WTC11 (cell line): Measurements from ENCODE around the gene NYAP1. TPM values are rescaled to one million over a fixed set of nuclear protein-coding genes. Genes with fewer than 3 reads are reported as not detected.

Experiments
- ATAC-seq: fragments of 200-7000 bp; cut with Tn5 transposase; 2 replicates; pipeline ENCODE4 v1.10.0; 2021; ENCODE audit warnings: mild to moderate bottlenecking, moderate library complexity
- CTCF ChIA-PET: fragments of 300-600 bp; sonication (Branson Sonifier 250); formaldehyde crosslinking; loops from one replicate; lab custom pipeline; 2021; ENCODE audit warnings: antibody characterized with exemption; lab: Charles Lee
- POLR2A ChIA-PET: fragments of 350-600 bp; sonication (Branson Sonifier 250); formaldehyde crosslinking; loops from one replicate; lab custom pipeline; 2021; ENCODE audit warnings: antibody characterized with exemption; lab: Charles Lee
- DNase-seq: peaks from one replicate; pipeline ENCODE4 v3.0.0; 2021; ENCODE audit warnings: low spot score
- H3K27ac Mint-ChIP-seq: 2 replicates; pipeline ENCODE4 v1.8.0; 2021; ENCODE audit warnings: mixed read lengths
- H3K27me3 Mint-ChIP-seq: 2 replicates; pipeline ENCODE4 v1.8.0; 2021; ENCODE audit warnings: low read depth, mild to moderate bottlenecking, moderate library complexity, mixed read lengths
- H3K36me3 Mint-ChIP-seq: 2 replicates; pipeline ENCODE4 v1.8.0; 2021; ENCODE audit warnings: mixed read lengths
- H3K4me1 Mint-ChIP-seq: 2 replicates; pipeline ENCODE4 v1.8.0; 2022; ENCODE audit warnings: mixed read lengths
- H3K4me3 Mint-ChIP-seq: 2 replicates; pipeline ENCODE4 v1.8.0; 2021; ENCODE audit warnings: mild to moderate bottlenecking, moderate library complexity, mixed read lengths
- H3K9me3 Mint-ChIP-seq: 2 replicates; pipeline ENCODE4 v1.8.0; 2021; ENCODE audit warnings: mixed read lengths
- ARID4B ChIP-seq: sonication (generic); formaldehyde crosslinking; IDR thresholded peaks from 2 replicates; pipeline ENCODE4 v1.8.0; 2023; ENCODE audit warnings: missing genetic modification reagents, mild to moderate bottlenecking, borderline replicate concordance
- CREB1 ChIP-seq: sonication (generic); formaldehyde crosslinking; IDR thresholded peaks from 2 replicates; pipeline ENCODE4 v1.8.0; 2023; ENCODE audit warnings: mild to moderate bottlenecking, missing genetic modification reagents
- E2F5 ChIP-seq: sonication (generic); formaldehyde crosslinking; IDR thresholded peaks from 2 replicates; pipeline ENCODE4 v1.8.1; 2022; ENCODE audit warnings: mild to moderate bottlenecking, moderate library complexity, missing genetic modification reagents
- ERG ChIP-seq: fragments of 250-450 bp; sonication (Bioruptor Pico); IDR thresholded peaks from 2 replicates; pipeline ENCODE4 v1.8.0; 2021; ENCODE audit warnings: mild to moderate bottlenecking
- ESRRA ChIP-seq: sonication (generic); formaldehyde crosslinking; IDR thresholded peaks from 2 replicates; pipeline ENCODE4 v1.8.1; 2022; ENCODE audit warnings: mild to moderate bottlenecking, missing genetic modification reagents, borderline replicate concordance
- ETV6 ChIP-seq: sonication (generic); formaldehyde crosslinking; IDR thresholded peaks from 2 replicates; pipeline ENCODE4 v1.8.1; 2022; ENCODE audit warnings: mild to moderate bottlenecking, missing genetic modification reagents
- FOXJ3 ChIP-seq: sonication (generic); formaldehyde crosslinking; IDR thresholded peaks from 2 replicates; pipeline ENCODE4 v1.9.0; 2021; ENCODE audit warnings: missing genetic modification reagents, mild to moderate bottlenecking, borderline replicate concordance
- FOXK1 ChIP-seq: sonication (generic); formaldehyde crosslinking; IDR thresholded peaks from 2 replicates; pipeline ENCODE4 v1.8.0; 2022; ENCODE audit warnings: mild to moderate bottlenecking, moderate library complexity, missing genetic modification reagents
- HMGA2 ChIP-seq: fragments of 250-450 bp; sonication (Bioruptor Pico); IDR thresholded peaks from 2 replicates; pipeline ENCODE4 v1.4.0; 2021; ENCODE audit warnings: mild to moderate bottlenecking, moderate library complexity
- HMGXB4 ChIP-seq: sonication (generic); formaldehyde crosslinking; IDR thresholded peaks from 2 replicates; pipeline ENCODE4 v1.8.1; 2023; ENCODE audit warnings: mild to moderate bottlenecking, moderate library complexity, missing genetic modification reagents
- IRF2 ChIP-seq: sonication (generic); formaldehyde crosslinking; IDR thresholded peaks from 2 replicates; pipeline ENCODE4 v1.8.0; 2022; ENCODE audit warnings: low read depth, missing genetic modification reagents, borderline replicate concordance
- JAZF1 ChIP-seq: fragments of 250-450 bp; sonication (Bioruptor Pico); IDR thresholded peaks from 2 replicates; pipeline ENCODE4 v1.9.0; 2021; ENCODE audit warnings: moderate library complexity, mild to moderate bottlenecking, inconsistent platforms
- MXD4 ChIP-seq: fragments of 250-450 bp; sonication (Bioruptor Pico); IDR thresholded peaks from 2 replicates; pipeline ENCODE4 v1.8.0; 2021; ENCODE audit warnings: mild to moderate bottlenecking, moderate library complexity, borderline replicate concordance
- RORB ChIP-seq: fragments of 250-450 bp; sonication (Bioruptor Pico); IDR thresholded peaks from 2 replicates; pipeline ENCODE4 v1.9.0; 2021; ENCODE audit warnings: mild to moderate bottlenecking
- TCF7 ChIP-seq: sonication (generic); formaldehyde crosslinking; IDR thresholded peaks from 2 replicates; pipeline ENCODE4 v1.8.0; 2022; ENCODE audit warnings: mild to moderate bottlenecking, low read depth, missing genetic modification reagents, moderate library complexity
- TEAD4 ChIP-seq: sonication (generic); formaldehyde crosslinking; IDR thresholded peaks from 2 replicates; pipeline ENCODE4 v1.8.0; 2022; ENCODE audit warnings: mild to moderate bottlenecking, missing genetic modification reagents
- ZNF263 ChIP-seq: sonication (generic); formaldehyde crosslinking; IDR thresholded peaks from 2 replicates; pipeline ENCODE4 v1.8.1; 2022; ENCODE audit warnings: low read depth, mild to moderate bottlenecking, moderate library complexity, missing genetic modification reagents
- ZNF281 ChIP-seq: sonication (generic); formaldehyde crosslinking; IDR thresholded peaks from 2 replicates; pipeline ENCODE4 v1.8.0; 2023; ENCODE audit warnings: mild to moderate bottlenecking, missing genetic modification reagents
- ZNF532 ChIP-seq: fragments of 250-450 bp; sonication (Bioruptor Pico); IDR thresholded peaks from 2 replicates; pipeline ENCODE4 v1.9.0; 2021; ENCODE audit warnings: mild to moderate bottlenecking, borderline replicate concordance
- total RNA-seq: library from RNA; stranded (reverse); gene quantifications from 3 replicates; pipeline ENCODE4 v1.2.3, GENCODE V29; 2021

Gene NYAP1
- total RNA-seq, 1 experiment from 2014 or later = 6.7 TPM

GRCh38 chr7:100471021-100471420 lies 12.7 kb upstream of the NYAP1 start (continued):
- TF ChIP-seq ZNF281 (CRISPR knock-in tag) (no peak), CREB1 (CRISPR knock-in tag) (no peak), TEAD4 (CRISPR knock-in tag) (no peak), ARID4B (CRISPR knock-in tag) (no peak)

GRCh38 chr7:100472121-100472851 lies 11.4 kb upstream of the NYAP1 start:
- TF ChIP-seq HMGXB4 (CRISPR knock-in tag) (no peak), JAZF1 (no peak), FOXK1 (CRISPR knock-in tag) (no peak), HMGA2 (CRISPR knock-in tag) (no peak), ESRRA (no peak), IRF2 (no peak), TEAD4 (CRISPR knock-in tag) (no peak), ZNF532 (CRISPR knock-in tag) (no peak), E2F5 (CRISPR knock-in tag) (no peak), MXD4 (CRISPR knock-in tag) (no peak), ETV6 (CRISPR knock-in tag) (no peak), ERG (CRISPR knock-in tag) (no peak), RORB (CRISPR knock-in tag) (no peak), FOXJ3 (CRISPR knock-in tag) (no peak), ZNF263 (CRISPR knock-in tag) (no peak), TCF7 (no peak)
- ChIA-PET CTCF (interaction anchor here (1.0 to 1.5 kb wide), 3 partner anchors 10 to 92 kb away, joined by 3 to 5 read pairs (median 4); no protein-coding TSS in a partner anchor), POLR2A (no interaction called here)
- H3K9me3 Mint-ChIP-seq = no peaks in the 10 kb centered on the region
- DNase-seq = no peak
- H3K4me1 Mint-ChIP-seq = peaks cover 26% of the 10 kb centered on the region
- no peaks in the 10 kb centered on the region for H3K36me3 Mint-ChIP-seq
- no peak for ATAC-seq
- H3K27ac Mint-ChIP-seq = no peak overlapping the region
- H3K27me3 Mint-ChIP-seq = no peaks in the 10 kb centered on the region
- H3K4me3 Mint-ChIP-seq = no peak overlapping the region
